HG02884 (cell line): ENCODE data around the gene PPP2R5A.
A peak's percentile ranks its signal among the peaks of the same experiment; 100 is the strongest.

ENCODE experiments used
- ATAC-seq: cut with Tn5 transposase; IDR thresholded peaks from one replicate; pipeline ENCODE4 v1.9.1; 2021; ENCODE audit warnings: mild to moderate bottlenecking, moderate library complexity; ENCODE audit not compliant: unreplicated experiment

Gene PPP2R5A

GRCh38 chr1:212284744-212285684 is at the start of gene PPP2R5A:
TSS of gene PPP2R5A (plus strand) at chr1:212285410. CDS start at chr1:212286111, 701 bp downstream.
- peak; percentile 87 for ATAC-seq

GRCh38 chr1:212235857-212236256 is 49.4 kb upstream of the PPP2R5A start:
- no peak for ATAC-seq

GRCh38 chr1:212236664-212237220 is 48.5 kb upstream of the PPP2R5A start:
- no peak for ATAC-seq

GRCh38 chr1:212237651-212238050 is 47.6 kb upstream of the PPP2R5A start:
- ATAC-seq = peak; percentile 81

GRCh38 chr1:212238552-212238951 is 46.7 kb upstream of the PPP2R5A start:
- no peak for ATAC-seq

- no peak for ATAC-seq
Measured at GRCh38 chr1:212241501-212241900, 43.7 kb upstream of the PPP2R5A start.

GRCh38 chr1:212241957-212242287 is 43.3 kb upstream of the PPP2R5A start:
- ATAC-seq = no peak

GRCh38 chr1:212242288-212242984 is 42.8 kb upstream of the PPP2R5A start:
- no peak for ATAC-seq

- no peak for ATAC-seq
Measured at GRCh38 chr1:212242985-212243308, 42.3 kb upstream of the PPP2R5A start.

GRCh38 chr1:212244441-212244840 is 40.8 kb upstream of the PPP2R5A start:
- ATAC-seq = no peak

- ATAC-seq = no peak
Measured at GRCh38 chr1:212247179-212247721, 38.0 kb upstream of the PPP2R5A start.

- no peak for ATAC-seq
Measured at GRCh38 chr1:212247988-212248387, 37.2 kb upstream of the PPP2R5A start.

- ATAC-seq = no peak
Measured at GRCh38 chr1:212254853-212255363, 30.3 kb upstream of the PPP2R5A start.

GRCh38 chr1:212255705-212256307 is 29.4 kb upstream of the PPP2R5A start:
- ATAC-seq = no peak

- no peak for ATAC-seq
Measured at GRCh38 chr1:212256369-212256768, 28.8 kb upstream of the PPP2R5A start.

GRCh38 chr1:212257157-212257556 is 28.1 kb upstream of the PPP2R5A start:
- no peak for ATAC-seq

- no peak for ATAC-seq
Measured at GRCh38 chr1:212259693-212260480, 25.3 kb upstream of the PPP2R5A start.

- ATAC-seq = no peak
Measured at GRCh38 chr1:212260557-212261355, 24.5 kb upstream of the PPP2R5A start.

GRCh38 chr1:212261361-212261929 is 23.8 kb upstream of the PPP2R5A start:
- no peak for ATAC-seq
